SU-DHL-6 (cell line): ENCODE data around the gene CTNNA2.
A peak's percentile ranks its signal among the peaks of the same experiment; 100 is the strongest.

ENCODE experiments used
- H2AFZ ChIP-seq: fragments of 200-600 bp; sonication (generic); 2 replicates; pipeline ENCODE4 v1.6.1; 2014; ENCODE audit warnings: low read depth, mild to moderate bottlenecking, moderate library complexity, mixed read lengths, antibody characterized with exemption, low read length; ENCODE audit not compliant: severe bottlenecking
- H3F3A ChIP-seq: fragments of 200-600 bp; shearing (Covaris generic); 2 replicates; pipeline ENCODE4 v1.6.0; 2016; ENCODE audit warnings: antibody characterized with exemption, mild to moderate bottlenecking; ENCODE audit not compliant: insufficient read depth
- H3K27ac ChIP-seq: fragments of 200-600 bp; sonication (generic); 2 replicates; pipeline ENCODE4 v1.5.1; 2016; ENCODE audit warnings: low read depth, mild to moderate bottlenecking, low read length, moderate library complexity, mixed read lengths
- H3K27me3 ChIP-seq: fragments of 200-600 bp; sonication (generic), shearing (Covaris generic); 2 replicates; pipeline ENCODE4 v1.6.0; 2014; ENCODE audit warnings: mild to moderate bottlenecking, low read length
- H3K36me3 ChIP-seq: fragments of 200-600 bp; sonication (generic); 2 replicates; pipeline ENCODE4 v1.6.1; 2014; ENCODE audit warnings: mild to moderate bottlenecking, low read length, mixed read lengths
- H3K4me2 ChIP-seq: fragments of 300-600, 200-600 bp; shearing (Covaris generic), sonication (generic); 2 replicates; pipeline ENCODE4 v1.6.0; 2014; ENCODE audit warnings: low read length, low read depth, mild to moderate bottlenecking; ENCODE audit not compliant: poor library complexity, severe bottlenecking
- H3K4me3 ChIP-seq: fragments of 200-600 bp; sonication (generic); 2 replicates; pipeline ENCODE4 v1.5.1; 2014; ENCODE audit warnings: antibody characterized with exemption, low read length, mild to moderate bottlenecking, mixed read lengths; ENCODE audit not compliant: insufficient read depth, poor library complexity, severe bottlenecking
- H3K79me2 ChIP-seq: fragments of 200-600 bp; sonication (generic); 2 replicates; pipeline ENCODE4 v1.6.1; 2014; ENCODE audit warnings: mild to moderate bottlenecking, low read length, moderate library complexity; ENCODE audit not compliant: insufficient read depth
- H3K9ac ChIP-seq: fragments of 200-600 bp; sonication (generic); 2 replicates; pipeline ENCODE4 v1.7.0; 2014; ENCODE audit warnings: mild to moderate bottlenecking, low read length
- H3K9me2 ChIP-seq: fragments of 200-600 bp; sonication (generic); replicated peaks from 2 replicates; pipeline ENCODE4 v1.6.1; 2014; ENCODE audit warnings: low read length; ENCODE audit not compliant: insufficient read depth
- H3K9me3 ChIP-seq: fragments of 200-600 bp; sonication (generic); 2 replicates; pipeline ENCODE4 v1.6.1; 2014; ENCODE audit warnings: low read length, mixed read lengths; ENCODE audit not compliant: insufficient read depth
- H4K20me1 ChIP-seq: fragments of 200-600 bp; sonication (generic); 2 replicates; pipeline ENCODE4 v1.6.1; 2014; ENCODE audit warnings: low read depth, mild to moderate bottlenecking, antibody characterized with exemption, low read length, moderate library complexity, mixed read lengths
- CTCF ChIP-seq: fragments of 200-600 bp; sonication (generic); IDR thresholded peaks from one replicate; pipeline ENCODE4 v1.5.1; 2017; ENCODE audit warnings: antibody characterized with exemption, mild to moderate bottlenecking, low read length, moderate library complexity; ENCODE audit not compliant: insufficient read depth, poor library complexity, severe bottlenecking
- EZH2phosphoT487 ChIP-seq: fragments of 200-600 bp; sonication (generic), shearing (Covaris generic); conservative IDR thresholded peaks from 2 replicates; pipeline ENCODE4 v1.6.1; 2018; ENCODE audit warnings: mild to moderate bottlenecking, antibody characterized with exemption, low read length, moderate library complexity, mixed read lengths

Gene CTNNA2

DNA sequence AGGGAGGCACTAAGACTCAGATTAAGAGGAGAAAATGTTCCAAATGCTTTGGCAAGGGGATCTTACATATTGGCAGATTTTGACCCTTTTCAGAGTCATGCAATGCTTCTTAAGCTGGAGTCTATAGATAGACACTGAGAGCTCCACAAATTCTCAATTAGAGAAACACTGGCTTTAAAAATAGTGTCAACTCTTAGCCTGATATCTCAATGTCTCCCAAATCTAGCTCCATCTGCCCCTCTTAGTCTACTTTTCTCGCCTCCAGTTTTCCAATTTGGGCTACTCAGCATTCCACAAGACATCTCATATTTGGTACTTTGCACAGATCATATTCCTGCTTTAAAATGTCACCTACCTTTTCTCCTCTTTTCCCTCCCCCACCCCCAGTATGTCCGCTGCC is 559.1 kb downstream of the CTNNA2 start:
- H3K9ac ChIP-seq, result no peak overlapping the region
- H2AFZ ChIP-seq, result no peak overlapping the region
- H3K4me2 ChIP-seq, result no peak overlapping the region
- no peaks in the 10 kb centered on the region for H3K9me3 ChIP-seq
- H3K27ac ChIP-seq, result no peak overlapping the region
- no peak overlapping the region for H3K4me3 ChIP-seq
- no peaks in the 10 kb centered on the region for H3K27me3 ChIP-seq
- H3K36me3 ChIP-seq, result no peaks in the 10 kb centered on the region
- H3K9me2 ChIP-seq, result no peaks in the 10 kb centered on the region
- TF ChIP-seq CTCF (no peak), EZH2phosphoT487 (no peak)
- no peaks in the 10 kb centered on the region for H4K20me1 ChIP-seq
- H3F3A ChIP-seq, result no peaks in the 10 kb centered on the region
- no peaks in the 10 kb centered on the region for H3K79me2 ChIP-seq

- TF ChIP-seq EZH2phosphoT487 (no peak), CTCF (peak; percentile 26)
- H4K20me1 ChIP-seq, result no peaks in the 10 kb centered on the region
- H3K27ac ChIP-seq, result no peak overlapping the region
- H3K79me2 ChIP-seq, result no peaks in the 10 kb centered on the region
- H3K9me2 ChIP-seq, result no peaks in the 10 kb centered on the region
- H3K36me3 ChIP-seq, result no peaks in the 10 kb centered on the region
- no peak overlapping the region for H2AFZ ChIP-seq
- no peaks in the 10 kb centered on the region for H3F3A ChIP-seq
- H3K27me3 ChIP-seq, result no peaks in the 10 kb centered on the region
- no peaks in the 10 kb centered on the region for H3K9me3 ChIP-seq
- no peak overlapping the region for H3K4me3 ChIP-seq
- no peak overlapping the region for H3K9ac ChIP-seq
- no peak overlapping the region for H3K4me2 ChIP-seq
These were observed 560.3 kb downstream of the CTNNA2 start for GRCh38 chr2:80073134-80073561.

DNA sequence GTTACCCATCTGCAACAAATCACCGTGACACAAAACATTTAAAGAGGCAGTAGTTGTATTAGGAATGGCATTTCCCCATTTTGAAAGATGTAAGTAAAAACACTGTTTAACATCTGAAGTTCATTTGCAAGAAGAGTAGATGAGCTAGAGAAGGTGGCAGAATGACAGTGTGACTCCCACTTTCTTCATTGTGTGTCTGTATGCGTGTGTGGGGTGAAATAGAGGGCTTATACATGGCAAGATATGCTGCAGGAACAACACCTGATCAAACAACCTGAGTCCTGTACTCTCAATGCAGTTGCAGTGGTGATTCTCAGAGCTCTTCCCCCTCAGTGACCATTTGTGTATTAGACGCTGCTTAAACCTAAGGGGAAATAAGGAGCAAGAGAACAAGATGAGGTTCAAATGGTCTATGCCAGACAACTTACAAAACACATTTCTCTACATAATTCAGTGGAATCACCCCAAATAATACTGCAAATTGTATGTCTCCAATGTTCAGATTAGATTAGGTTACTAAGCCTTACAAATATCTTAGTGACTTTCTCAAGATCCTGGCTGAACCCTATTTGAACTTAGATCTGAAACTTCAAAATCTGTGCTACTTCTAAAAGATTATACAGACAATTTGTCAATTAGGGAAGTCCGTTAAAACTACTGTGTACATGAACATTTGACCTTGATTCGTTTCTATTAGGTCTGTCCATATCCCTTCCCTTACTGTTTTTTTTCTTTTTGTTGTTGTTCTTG is 561.6 kb downstream of the CTNNA2 start:
- H3F3A ChIP-seq, result no peaks in the 10 kb centered on the region
- H2AFZ ChIP-seq, result no peak overlapping the region
- no peak overlapping the region for H3K4me2 ChIP-seq
- no peaks in the 10 kb centered on the region for H3K36me3 ChIP-seq
- H3K9ac ChIP-seq, result no peak overlapping the region
- H3K4me3 ChIP-seq, result no peak overlapping the region
- no peaks in the 10 kb centered on the region for H3K9me2 ChIP-seq
- H3K79me2 ChIP-seq, result no peaks in the 10 kb centered on the region
- H3K9me3 ChIP-seq, result no peaks in the 10 kb centered on the region
- H3K27ac ChIP-seq, result no peak overlapping the region
- TF ChIP-seq CTCF, result no peak
- no peak for TF ChIP-seq EZH2phosphoT487
- no peaks in the 10 kb centered on the region for H3K27me3 ChIP-seq
- H4K20me1 ChIP-seq, result no peaks in the 10 kb centered on the region
